Measurements from ENCODE around the gene ITGB3. TPM values are rescaled to one million over a fixed set of nuclear protein-coding genes. Genes with fewer than 3 reads are reported as not detected.

Gene ITGB3
- 10.9 and 93.0 TPM in 2 replicates for total RNA-seq

DNA sequence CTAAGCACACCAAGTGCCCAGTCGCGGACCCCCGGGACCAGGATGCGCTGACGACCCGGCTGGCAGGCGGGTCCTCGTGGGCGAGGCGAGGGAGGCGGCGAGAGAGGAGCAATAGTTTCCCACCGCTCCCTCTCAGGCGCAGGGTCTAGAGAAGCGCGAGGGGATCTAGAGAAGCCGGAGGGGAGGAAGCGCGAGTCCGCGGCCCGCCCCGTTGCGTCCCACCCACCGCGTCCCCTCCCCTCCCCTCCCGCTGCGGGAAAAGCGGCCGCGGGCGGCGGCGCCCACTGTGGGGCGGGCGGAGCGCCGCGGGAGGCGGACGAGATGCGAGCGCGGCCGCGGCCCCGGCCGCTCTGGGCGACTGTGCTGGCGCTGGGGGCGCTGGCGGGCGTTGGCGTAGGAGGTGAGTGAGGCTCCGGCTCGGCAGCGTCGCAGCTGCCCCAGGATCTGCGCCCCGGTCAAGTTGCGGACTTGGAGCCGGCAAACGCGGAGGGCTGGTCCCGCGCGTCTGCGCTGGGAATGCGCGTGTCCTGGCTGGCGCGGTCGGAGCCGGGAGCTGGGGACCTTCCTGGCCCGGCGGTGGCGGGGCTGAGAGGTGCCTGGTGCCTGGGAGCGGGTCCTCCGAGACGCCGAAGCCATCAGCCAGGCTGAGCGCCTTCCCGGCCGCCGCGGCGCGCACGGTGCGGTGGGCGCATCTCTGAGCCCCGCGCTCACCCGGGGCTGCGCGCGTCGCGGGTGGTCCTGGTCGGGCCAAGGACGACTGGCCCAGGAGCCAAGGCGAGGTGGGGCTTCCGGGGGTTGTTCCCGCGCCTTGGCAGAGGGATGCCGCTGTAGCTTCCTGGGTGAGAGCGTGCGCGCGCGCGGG, at the start of gene ITGB3:
Gene ITGB3 (plus strand): TSS at position 287 of the 862 bp plus-strand sequence. CDS start 35 bp downstream, at position 322.

DNA sequence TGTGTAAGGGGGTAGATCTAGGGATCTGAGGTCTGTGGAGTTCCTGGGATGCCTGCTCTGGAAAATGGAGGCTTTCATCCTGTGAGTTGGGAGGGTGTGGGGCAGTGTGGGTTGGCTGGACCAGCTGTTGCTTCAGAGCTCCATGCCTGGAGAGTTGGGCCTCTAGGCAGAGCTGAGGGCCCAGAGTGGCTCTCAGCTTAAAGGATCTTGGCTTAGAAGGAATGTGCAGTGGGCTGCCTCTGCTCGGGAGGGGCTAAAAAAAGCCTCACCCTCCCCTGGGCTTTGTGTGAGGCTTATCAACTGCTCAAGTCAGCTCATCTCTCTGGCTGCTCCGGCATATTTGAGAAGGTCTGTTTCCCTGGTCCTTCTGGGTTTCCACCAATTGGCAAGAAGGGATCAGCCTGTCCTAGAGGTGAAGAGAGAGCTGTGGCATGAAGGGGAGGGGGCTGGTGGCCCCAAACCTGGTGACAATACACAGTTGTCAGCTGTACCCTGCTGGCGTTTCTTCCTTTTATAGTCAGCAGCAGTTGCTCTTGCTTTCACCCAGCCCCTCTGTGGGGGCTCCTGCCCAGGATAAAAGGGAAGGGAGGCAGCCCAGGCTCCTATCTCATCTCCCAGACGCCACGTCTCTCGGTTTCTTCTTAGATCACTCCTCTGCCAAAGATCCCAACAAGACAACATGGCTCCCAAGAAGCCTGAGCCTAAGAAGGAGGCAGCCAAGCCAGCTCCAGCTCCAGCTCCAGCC, 44.7 kb upstream of the ITGB3 start, which contains the start of gene MYL4:
Gene MYL4 (plus strand): TSS at position 605 of the 745 bp plus-strand sequence. CDS start 75 bp downstream, at position 680.

GRCh38 chr17:47323382-47324223, 70.0 kb downstream of the ITGB3 start, which contains the start of gene EFCAB13:
TSS of gene EFCAB13 (plus strand) at chr17:47323955. CDS start at chr17:47328354, 4,399 bp downstream.

Other genes with a start within 250 kb of the ITGB3 start
- 46.6 and 76.4 TPM in 2 replicates for gene CDC27, start 64.5 kb upstream of the ITGB3 start, total RNA-seq
- gene MYL4, start 44.5 kb upstream of the ITGB3 start, total RNA-seq, result 1.4 TPM in 1 of 2 replicates, not detected in the other
- gene EFCAB13, start 70.1 kb downstream of the ITGB3 start, total RNA-seq, result 3.4 and 5.7 TPM in 2 replicates

Measured in epithelial cell of alveolus of lung (primary cell).